HCT116 (cell line): ENCODE data around the gene ACADS.

Experiments
- YY1 ChIP-seq: IDR thresholded peaks from 2 replicates; pipeline ENCODE4 v1.6.1; 2011; ENCODE audit warnings: low read length, low read depth, moderate library complexity, mild to moderate bottlenecking; ENCODE audit not compliant: insufficient replicate concordance; ENCODE audit errors: extremely low read depth
- TF ChIP-seq, protein P1 (sequence below), 3 experiments: fragments of 200-600 bp in 1 of 3; sonication (generic) in 1 of 3; IDR thresholded peaks in 2 of 3; conservative IDR thresholded peaks in 1 of 3; 2 replicates each; pipeline ENCODE4 v1.5.1; 2012 to 2017; ENCODE audit warnings: low read depth in 2 of 3, low read length in 2 of 3, antibody characterized with exemption in 1 of 3, borderline replicate concordance in 1 of 3, control low read depth in 1 of 3, mild to moderate bottlenecking in 1 of 3, mixed read lengths in 1 of 3, mixed run types in 1 of 3, moderate library complexity in 1 of 3; ENCODE audit not compliant: insufficient read depth in 1 of 3

DNA sequence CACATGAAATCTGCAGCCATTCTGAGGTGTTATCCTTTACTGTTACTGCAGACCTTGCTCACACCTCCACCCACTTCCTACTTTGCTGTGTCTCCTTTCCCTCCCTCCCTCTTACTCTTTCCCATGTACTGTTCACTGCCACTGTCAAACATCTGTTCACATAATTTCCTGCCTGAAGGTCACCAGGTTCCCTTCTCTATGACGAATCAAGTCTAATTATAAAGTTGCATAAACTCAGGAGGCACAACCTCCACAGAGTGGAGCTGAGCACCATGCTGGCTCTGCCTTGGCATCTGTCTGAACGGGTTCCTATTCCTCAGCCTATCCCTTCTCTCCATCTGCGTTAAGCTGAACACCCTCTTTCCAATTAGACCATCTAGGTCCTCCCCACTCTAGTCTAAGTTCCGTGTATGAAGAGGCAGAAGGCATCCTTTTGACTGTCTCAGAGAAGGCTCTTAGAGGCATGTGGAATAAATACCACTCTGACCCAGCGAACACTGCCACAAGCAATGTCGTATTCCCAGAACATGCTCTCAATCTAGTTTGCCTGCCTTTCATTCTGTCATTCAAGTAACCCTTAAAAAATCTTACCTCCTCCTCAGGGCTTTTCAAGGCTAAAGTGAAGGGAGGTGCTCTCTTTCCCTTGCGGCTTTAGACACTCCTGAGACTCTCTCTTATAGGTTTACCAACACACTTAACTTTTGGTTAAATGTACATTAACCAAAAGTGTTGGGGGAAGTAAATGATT, 48.7 kb downstream of the ACADS start:
- TF ChIP-seq, protein P1, sequence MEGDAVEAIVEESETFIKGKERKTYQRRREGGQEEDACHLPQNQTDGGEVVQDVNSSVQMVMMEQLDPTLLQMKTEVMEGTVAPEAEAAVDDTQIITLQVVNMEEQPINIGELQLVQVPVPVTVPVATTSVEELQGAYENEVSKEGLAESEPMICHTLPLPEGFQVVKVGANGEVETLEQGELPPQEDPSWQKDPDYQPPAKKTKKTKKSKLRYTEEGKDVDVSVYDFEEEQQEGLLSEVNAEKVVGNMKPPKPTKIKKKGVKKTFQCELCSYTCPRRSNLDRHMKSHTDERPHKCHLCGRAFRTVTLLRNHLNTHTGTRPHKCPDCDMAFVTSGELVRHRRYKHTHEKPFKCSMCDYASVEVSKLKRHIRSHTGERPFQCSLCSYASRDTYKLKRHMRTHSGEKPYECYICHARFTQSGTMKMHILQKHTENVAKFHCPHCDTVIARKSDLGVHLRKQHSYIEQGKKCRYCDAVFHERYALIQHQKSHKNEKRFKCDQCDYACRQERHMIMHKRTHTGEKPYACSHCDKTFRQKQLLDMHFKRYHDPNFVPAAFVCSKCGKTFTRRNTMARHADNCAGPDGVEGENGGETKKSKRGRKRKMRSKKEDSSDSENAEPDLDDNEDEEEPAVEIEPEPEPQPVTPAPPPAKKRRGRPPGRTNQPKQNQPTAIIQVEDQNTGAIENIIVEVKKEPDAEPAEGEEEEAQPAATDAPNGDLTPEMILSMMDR (IDR thresholded peaks at IDR 0.05 in 2 of 3, conservative IDR thresholded peaks at IDR 0.05 in 1 of 3; ENCODE audit: borderline replicate concordance in 1 of 3, insufficient read depth in 1 of 3, low read depth in 2 of 3, low read length in 2 of 3) = no peak
- no peak for TF ChIP-seq YY1
